Activated naive CD4-positive, alpha-beta T cell treated with anti-CD3 and anti-CD28 coated beads for 36 hours (primary cell): ENCODE results near the gene CANX. TPM values are rescaled to one million over a fixed set of nuclear protein-coding genes. Genes with fewer than 3 reads are reported as not detected.
"Not testable (repeated sequence)": the region's sequence is repeated elsewhere in the genome, so short reads cannot be mapped to it uniquely, and the experiment has no call there.

Experiments
- CTCF ChIA-PET: fragments of 350-600 bp; sonication (Branson Sonifier 250); formaldehyde crosslinking; loops from one replicate; lab custom pipeline; 2021; ENCODE audit warnings: antibody characterized with exemption; lab: Charles Lee
- DNase-seq: peaks from one replicate; pipeline ENCODE4 v3.0.0-alpha.2; 2020
- H3K27ac Mint-ChIP-seq: one replicate; pipeline ENCODE4 v1.8.0; 2021; ENCODE audit warnings: mild to moderate bottlenecking, mixed read lengths
- H3K27me3 Mint-ChIP-seq: one replicate; pipeline ENCODE4 v1.8.0; 2021; ENCODE audit warnings: low read depth, mixed read lengths
- H3K36me3 Mint-ChIP-seq: one replicate; pipeline ENCODE4 v1.8.0; 2021; ENCODE audit warnings: low read depth, mixed read lengths
- H3K4me1 Mint-ChIP-seq: one replicate; pipeline ENCODE4 v1.8.0; 2021; ENCODE audit warnings: low read depth, mixed read lengths
- H3K4me3 Mint-ChIP-seq: one replicate; pipeline ENCODE4 v1.8.0; 2021; ENCODE audit warnings: mild to moderate bottlenecking, moderate library complexity, mixed read lengths
- H3K9me3 Mint-ChIP-seq: one replicate; pipeline ENCODE4 v1.8.0; 2021; ENCODE audit warnings: mixed read lengths
- intact Hi-C: fragments of 100-400 bp; cut with micrococcal nuclease; formaldehyde crosslinking; loops from one replicate; pipeline ENCODE4 v1.15.1; 2023
- total RNA-seq, 2 experiments: library from RNA; stranded (reverse); gene quantifications; one replicate each; pipeline ENCODE4 v1.2.3, GENCODE V29; 2021

The CANX gene
- total RNA-seq, 2 experiments from 2014 or later = 398 to 455 TPM

GRCh38 chr5:179680014-179680779, 18.6 kb upstream of the CANX start:
- no peaks in the 10 kb centered on the region for H3K27me3 Mint-ChIP-seq
- peaks cover 26% of the 10 kb centered on the region for H3K36me3 Mint-ChIP-seq
- no peaks in the 10 kb centered on the region for H3K9me3 Mint-ChIP-seq
- H3K4me1 Mint-ChIP-seq = peaks cover 36% of the 10 kb centered on the region
- intact Hi-C loops = no loop called here
- no peak overlapping the region for H3K27ac Mint-ChIP-seq
- CTCF ChIA-PET = interaction anchor here (0.6 to 2.4 kb wide), 7 partner anchors 10 to 117 kb away, joined by 3 to 9 read pairs (median 4); partner anchors contain the start of gene HNRNPH1
- H3K4me3 Mint-ChIP-seq = peak overlapping the region; percentile 42
- DNase-seq = no peak

GRCh38 chr5:179680780-179681401, 17.9 kb upstream of the CANX start, which contains the start of gene CBY3:
TSS of gene CBY3 (minus strand) at chr5:179681034. CDS start at chr5:179680918, 116 bp downstream.
- intact Hi-C loops = no loop called here
- CTCF ChIA-PET = interaction anchor here (0.7 to 2.4 kb wide), 4 partner anchors 10 to 193 kb away, joined by 3 to 9 read pairs (median 6); partner anchors contain the start of gene HNRNPH1
- H3K9me3 Mint-ChIP-seq = no peaks in the 10 kb centered on the region
- peak within 1 kb of the TSS; percentile 42 for H3K4me3 Mint-ChIP-seq
- H3K27ac Mint-ChIP-seq = peak within 1 kb of the TSS; percentile 14
- DNase-seq = no peak
- no peaks in the 10 kb centered on the region for H3K27me3 Mint-ChIP-seq
- H3K36me3 Mint-ChIP-seq = peaks cover 23% of the 10 kb centered on the region
- H3K4me1 Mint-ChIP-seq = peaks cover 34% of the 10 kb centered on the region

GRCh38 chr5:179689212-179689611, 9.6 kb upstream of the CANX start:
- CTCF ChIA-PET, H3K27me3 Mint-ChIP-seq: not testable (repeated sequence)

GRCh38 chr5:179694561-179694960, 4.2 kb upstream of the CANX start:
- H3K4me1 Mint-ChIP-seq = peaks cover 12% of the 10 kb centered on the region
- CTCF ChIA-PET = interaction anchor here (0.8 kb wide), 1 partner anchor 15 kb away, joined by 3 read pairs; no protein-coding TSS in a partner anchor
- H3K27me3 Mint-ChIP-seq = no peaks in the 10 kb centered on the region
- intact Hi-C loops = no loop called here
- no peak overlapping the region for H3K4me3 Mint-ChIP-seq
- DNase-seq = no peak
- H3K9me3 Mint-ChIP-seq = no peaks in the 10 kb centered on the region
- H3K36me3 Mint-ChIP-seq = peaks cover 4% of the 10 kb centered on the region
- H3K27ac Mint-ChIP-seq = no peak overlapping the region

More at GRCh38 chr5:179689212-179689611, 9.6 kb upstream of the CANX start:
- H3K4me3 Mint-ChIP-seq, intact Hi-C loops, H3K4me1 Mint-ChIP-seq, H3K36me3 Mint-ChIP-seq, H3K27ac Mint-ChIP-seq, H3K9me3 Mint-ChIP-seq, DNase-seq: not testable (repeated sequence)

GRCh38 chr5:179696603-179697002, 2.2 kb upstream of the CANX start:
- no peaks in the 10 kb centered on the region for H3K9me3 Mint-ChIP-seq
- H3K4me3 Mint-ChIP-seq = no peak overlapping the region
- no peak for DNase-seq
- H3K36me3 Mint-ChIP-seq = peaks cover 11% of the 10 kb centered on the region
- H3K27ac Mint-ChIP-seq = no peak overlapping the region
- CTCF ChIA-PET = interaction anchor here (0.6 to 1.8 kb wide), 4 partner anchors 14 to 101 kb away, joined by 3 to 9 read pairs (median 4); partner anchors contain the start of gene CBY3
- no peaks in the 10 kb centered on the region for H3K27me3 Mint-ChIP-seq
- intact Hi-C loops = loop anchor here (5.0 kb wide), 1 partner anchor 376 kb away; the partner anchor contains the start of gene RNF130
- H3K4me1 Mint-ChIP-seq = peaks cover 25% of the 10 kb centered on the region

- H3K27ac Mint-ChIP-seq = peak overlapping the region; percentile 97
- CTCF ChIA-PET = interaction anchor here (0.6 to 1.8 kb wide), 7 partner anchors 10 to 100 kb away, joined by 3 to 9 read pairs (median 4); partner anchors contain the start of genes CBY3, HNRNPH1 and MAML1
- H3K4me3 Mint-ChIP-seq = peak overlapping the region; percentile 95
- H3K36me3 Mint-ChIP-seq = peaks cover 13% of the 10 kb centered on the region
- intact Hi-C loops = loop anchor here (5.0 kb wide), 1 partner anchor 375 kb away; the partner anchor contains the start of gene RNF130
- peaks cover 28% of the 10 kb centered on the region for H3K4me1 Mint-ChIP-seq
- no peak for DNase-seq
- no peaks in the 10 kb centered on the region for H3K27me3 Mint-ChIP-seq
- no peaks in the 10 kb centered on the region for H3K9me3 Mint-ChIP-seq
These were observed 1.7 kb upstream of the CANX start for GRCh38 chr5:179697108-179697507.

GRCh38 chr5:179697543-179697942, 1.2 kb upstream of the CANX start:
- not testable (repeated sequence) for H3K9me3 Mint-ChIP-seq, H3K27me3 Mint-ChIP-seq, DNase-seq
- intact Hi-C loops = loop anchor here (5.0 kb wide), 1 partner anchor 375 kb away; the partner anchor contains the start of gene RNF130
- peak overlapping the region; percentile 95 for H3K4me3 Mint-ChIP-seq
- peak overlapping the region; percentile 97 for H3K27ac Mint-ChIP-seq
- CTCF ChIA-PET = interaction anchor here (0.9 to 1.8 kb wide), 6 partner anchors 10 to 100 kb away, joined by 3 to 9 read pairs (median 4); partner anchors contain the start of genes CBY3, HNRNPH1 and MAML1
- H3K36me3 Mint-ChIP-seq = peaks cover 18% of the 10 kb centered on the region
- peaks cover 32% of the 10 kb centered on the region for H3K4me1 Mint-ChIP-seq

GRCh38 chr5:179697993-179698934, 503 bp upstream of the CANX start:
- H3K4me1 Mint-ChIP-seq = peaks cover 37% of the 10 kb centered on the region
- peak; percentile 99 for DNase-seq
- peak overlapping the region; percentile 95 for H3K4me3 Mint-ChIP-seq
- no peaks in the 10 kb centered on the region for H3K9me3 Mint-ChIP-seq
- no peaks in the 10 kb centered on the region for H3K27me3 Mint-ChIP-seq
- peaks cover 24% of the 10 kb centered on the region for H3K36me3 Mint-ChIP-seq
- H3K27ac Mint-ChIP-seq = peak overlapping the region; percentile 97
- CTCF ChIA-PET = interaction anchor here (1.0 to 1.8 kb wide), 3 partner anchors 11 to 34 kb away, joined by 4 to 9 read pairs (median 4); partner anchors contain the start of genes CBY3 and MAML1
- intact Hi-C loops = loop anchor here (1.0 to 5.0 kb wide), 10 partner anchors 20 to 1071 kb away; partner anchors contain the start of genes CLK4, HNRNPH1, MAML1 and MRNIP

GRCh38 chr5:179699616-179700237, 960 bp downstream of the CANX start:
- peaks cover 32% of the 10 kb centered on the region for H3K36me3 Mint-ChIP-seq
- DNase-seq = peak; percentile 82
- peak overlapping the region; percentile 94 for H3K27ac Mint-ChIP-seq
- H3K27me3 Mint-ChIP-seq = no peaks in the 10 kb centered on the region
- H3K4me3 Mint-ChIP-seq = peak overlapping the region; percentile 95
- H3K4me1 Mint-ChIP-seq = peaks cover 46% of the 10 kb centered on the region
- no peaks in the 10 kb centered on the region for H3K9me3 Mint-ChIP-seq
- CTCF ChIA-PET = interaction anchor here (0.5 kb wide), 1 partner anchor 146 kb away, joined by 4 read pairs; no protein-coding TSS in a partner anchor
- intact Hi-C loops = loop anchor here (2.0 to 5.0 kb wide), 3 partner anchors 149 to 1073 kb away; partner anchors contain the start of genes CLK4, RNF130 and RUFY1

- Mint-ChIP-seq H3K27ac (peak overlapping the region; percentile 94), H3K36me3 (peaks cover 35% of the 10 kb centered on the region)
- CTCF ChIA-PET = interaction anchor here (0.5 kb wide), 1 partner anchor 145 kb away, joined by 4 read pairs; no protein-coding TSS in a partner anchor
These were observed 1.7 kb downstream of the CANX start for GRCh38 chr5:179700401-179700918.

More at GRCh38 chr5:179700401-179700918, 1.7 kb downstream of the CANX start:
- peaks cover 52% of the 10 kb centered on the region for H3K4me1 Mint-ChIP-seq
- peak overlapping the region; percentile 95 for H3K4me3 Mint-ChIP-seq
- intact Hi-C loops = no loop called here
- H3K27me3 Mint-ChIP-seq = no peaks in the 10 kb centered on the region
- DNase-seq = no peak
- no peaks in the 10 kb centered on the region for H3K9me3 Mint-ChIP-seq
